Gastrocnemius medialis (tissue), 4 donors: ENCODE results near the gene DPYSL4. TPM values are rescaled to one million over a fixed set of nuclear protein-coding genes. Genes with fewer than 3 reads are reported as not detected.

ENCODE experiments used
- ATAC-seq, 2 donors: fragments of 150-250 bp; one replicate each; pipeline ENCODE4 v1.9.1; 2016
- DNase-seq, 2 donors: peaks; one replicate each; pipeline ENCODE4 v3.0.0-alpha.2; 2019
- H3K27ac ChIP-seq, 4 donors: fragments of 200-600 bp; sonication (generic); 1 replicate in 1 of 4; 2 replicates in 3 of 4; pipeline ENCODE4 v1.5.1; 2016 to 2018; ENCODE audit warnings: mild to moderate bottlenecking in 2 of 4, moderate library complexity in 1 of 4
- H3K27me3 ChIP-seq, 3 donors: fragments of 200-600 bp; sonication (generic) in 2 of 3; 1 replicate in 1 of 3; 2 replicates in 2 of 3; pipeline versions ENCODE4 v1.5.1 to v1.6.0; 2016 to 2019; ENCODE audit warnings: mild to moderate bottlenecking in 1 of 3, moderate library complexity in 1 of 3
- H3K36me3 ChIP-seq, 2 donors: fragments of 200-600 bp; sonication (generic) in 1 of 2; one replicate each; pipeline ENCODE4 v1.5.1; 2017 to 2018
- H3K4me1 ChIP-seq, 2 donors: fragments of 200-600 bp; sonication (generic) in 1 of 2; one replicate each; pipeline ENCODE4 v1.5.1; 2016 to 2017; ENCODE audit warnings: mild to moderate bottlenecking in 2 of 2
- H3K4me3 ChIP-seq, 4 donors: fragments of 200-600 bp; sonication (generic) in 3 of 4; 1 replicate in 1 of 4; 2 replicates in 3 of 4; pipeline ENCODE4 v1.5.1; 2016 to 2019; ENCODE audit warnings: mild to moderate bottlenecking in 2 of 4
- H3K9me3 ChIP-seq, 3 donors: fragments of 200-600 bp; sonication (generic) in 2 of 3; 1 replicate in 1 of 3; 2 replicates in 2 of 3; pipeline ENCODE4 v1.5.1; 2016 to 2019
- CTCF ChIP-seq, 5 experiments: fragments of 450-650 bp in 3 of 5; fragments of 200-600 bp in 2 of 5; sonication (generic) in 2 of 5; IDR thresholded peaks in 4 of 5; conservative IDR thresholded peaks in 1 of 5; 1 replicate in 4 of 5; 2 replicates in 1 of 5; pipeline ENCODE4 v1.5.1; 2016 to 2019; ENCODE audit warnings: antibody characterized with exemption in 5 of 5, mild to moderate bottlenecking in 3 of 5, moderate library complexity in 3 of 5
- POLR2A ChIP-seq, 2 donors: fragments of 450-650 bp; IDR thresholded peaks; one replicate each; pipeline ENCODE4 v1.6.1; 2017; ENCODE audit warnings: antibody characterized with exemption in 2 of 2, mild to moderate bottlenecking in 2 of 2, moderate library complexity in 2 of 2
- in situ Hi-C, 4 donors: fragments of 200-750 bp; cut with MboI; loops; one replicate each; pipeline versions ENCODE4 v1.15.0 to v1.8.0; 2017; ENCODE audit warnings: low sequenced_read_pairs in 4 of 4
- intact Hi-C: fragments of 100-400 bp; cut with DNase I; formaldehyde crosslinking; loops from one replicate; pipeline ENCODE4 v1.15.1; 2023; ENCODE audit warnings: low total_unique reads
- total RNA-seq, 4 donors: library from RNA; depleted of rRNA; stranded (reverse); fragments of >200 nt; gene quantifications; one replicate each; pipeline versions ENCODE4 v1.1.0 to v1.2.3, GENCODE V29; 2016

Gene DPYSL4
- total RNA-seq, 4 donors from 2014 or later, result 0.29 to 1.3 (median 0.46) TPM

GRCh38 chr10:132229096-132229495 lies 42.3 kb downstream of the DPYSL4 start:
- Histone ChIP-seq H3K27me3 (no peaks in the 10 kb centered on the region), H3K27ac (no peak overlapping the region), H3K36me3 (no peaks in the 10 kb centered on the region), H3K4me3 (no peak overlapping the region), H3K9me3 (no peaks in the 10 kb centered on the region), H3K4me1 (no peaks in the 10 kb centered on the region)
- TF ChIP-seq CTCF (IDR thresholded peaks at IDR 0.05 in 4 of 5, conservative IDR thresholded peaks at IDR 0.05 in 1 of 5) (no peak), POLR2A (IDR thresholded peaks at IDR 0.05) (no peak)
- in situ Hi-C loops, result loop anchor here (5.0 to 10.0 kb wide), 3 partner anchors 116 to 226 kb away; no protein-coding TSS in a partner anchor
- intact Hi-C loops, result no loop called here
- DNase-seq (no peak), ATAC-seq (no peak)

GRCh38 chr10:132229834-132230556 lies 43.2 kb downstream of the DPYSL4 start:
- Histone ChIP-seq H3K9me3 (no peaks in the 10 kb centered on the region), H3K27me3 (no peaks in the 10 kb centered on the region), H3K36me3 (no peaks in the 10 kb centered on the region), H3K4me3 (peak overlapping the region; percentile 28 to 50 (median 41)), H3K4me1 (no peaks in the 10 kb centered on the region), H3K27ac (peak overlapping the region in 2 of 4 donors; percentile 34 to 43)
- no peak for TF ChIP-seq CTCF (IDR thresholded peaks at IDR 0.05 in 4 of 5, conservative IDR thresholded peaks at IDR 0.05 in 1 of 5)
- TF ChIP-seq POLR2A (IDR thresholded peaks at IDR 0.05), result no peak
- in situ Hi-C loops (loop anchor here (5.0 to 10.0 kb wide), 3 partner anchors 115 to 225 kb away; no protein-coding TSS in a partner anchor), intact Hi-C loops (no loop called here)
- DNase-seq (no peak), ATAC-seq (no peak)

- Histone ChIP-seq H3K4me3 (peak overlapping the region in 2 of 4 donors; percentile 47 to 50), H3K4me1 (no peaks in the 10 kb centered on the region), H3K27me3 (no peaks in the 10 kb centered on the region), H3K27ac (peak overlapping the region in 1 of 4 donors; percentile 43), H3K36me3 (no peaks in the 10 kb centered on the region), H3K9me3 (no peaks in the 10 kb centered on the region)
- ATAC-seq (no peak), DNase-seq (no peak)
- intact Hi-C loops, result no loop called here
- TF ChIP-seq CTCF (IDR thresholded peaks at IDR 0.05 in 4 of 5, conservative IDR thresholded peaks at IDR 0.05 in 1 of 5) (no peak), POLR2A (IDR thresholded peaks at IDR 0.05) (no peak)
- in situ Hi-C loops, result no loop called here
Observed at GRCh38 chr10:132230557-132231210, 43.9 kb downstream of the DPYSL4 start.

GRCh38 chr10:132231656-132232022 lies 44.9 kb downstream of the DPYSL4 start:
- no peak for ATAC-seq

More at GRCh38 chr10:132231656-132232022, 44.9 kb downstream of the DPYSL4 start:
- H3K27ac ChIP-seq, result no peak overlapping the region
- H3K4me1 ChIP-seq, result no peaks in the 10 kb centered on the region
- no peaks in the 10 kb centered on the region for H3K9me3 ChIP-seq
- H3K36me3 ChIP-seq, result no peaks in the 10 kb centered on the region
- in situ Hi-C loops, result no loop called here
- TF ChIP-seq POLR2A (IDR thresholded peaks at IDR 0.05), result no peak
- no peak for TF ChIP-seq CTCF (IDR thresholded peaks at IDR 0.05 in 4 of 5, conservative IDR thresholded peaks at IDR 0.05 in 1 of 5)
- no peaks in the 10 kb centered on the region for H3K27me3 ChIP-seq
- no peak overlapping the region for H3K4me3 ChIP-seq
- intact Hi-C loops, result no loop called here
- DNase-seq, result no peak
